Stimulated activated CD8-positive, alpha-beta memory T cell treated with anti-CD3 and anti-CD28 coated beads, Interleukin-12 subunit alpha, Interleukin-12 subunit beta, amount 100 ng/mL, for 24 hours (primary cell): ENCODE data around the gene TEK.
"Not testable (repeated sequence)": the region's sequence is repeated elsewhere in the genome, so short reads cannot be mapped to it uniquely, and the experiment has no call there.

Experiments used
- DNase-seq: peaks from one replicate; pipeline ENCODE4 v3.0.0-alpha.2; 2020; ENCODE audit errors: extremely low read depth

Gene TEK

GRCh38 chr9:27212621-27213020, 103.6 kb downstream of the TEK start:
- no peak for DNase-seq

GRCh38 chr9:27227192-27227591, 118.2 kb downstream of the TEK start:
- no peak for DNase-seq

- not testable (repeated sequence) for DNase-seq
Observed at GRCh38 chr9:27239648-27240047, 130.6 kb downstream of the TEK start.

GRCh38 chr9:27247756-27248155, 138.7 kb downstream of the TEK start:
- no peak for DNase-seq

- no peak for DNase-seq
Observed at GRCh38 chr9:27248702-27249101, 139.7 kb downstream of the TEK start.

- DNase-seq, result no peak
Observed at GRCh38 chr9:27258662-27259061, 149.6 kb downstream of the TEK start.

GRCh38 chr9:27260789-27261516, 151.9 kb downstream of the TEK start:
- DNase-seq, result no peak

- DNase-seq, result no peak
Observed at GRCh38 chr9:27261517-27262211, 152.6 kb downstream of the TEK start.

GRCh38 chr9:27272103-27272502, 163.1 kb downstream of the TEK start:
- no peak for DNase-seq

- no peak for DNase-seq
Observed at GRCh38 chr9:27273186-27273585, 164.2 kb downstream of the TEK start.

- no peak for DNase-seq
Observed at GRCh38 chr9:27276193-27277030, 167.4 kb downstream of the TEK start.

GRCh38 chr9:27278374-27278773, 169.3 kb downstream of the TEK start:
- DNase-seq, result no peak

GRCh38 chr9:27279611-27280010, 170.6 kb downstream of the TEK start:
- DNase-seq, result no peak
